Measurements from ENCODE around the gene GRB14.

DNA sequence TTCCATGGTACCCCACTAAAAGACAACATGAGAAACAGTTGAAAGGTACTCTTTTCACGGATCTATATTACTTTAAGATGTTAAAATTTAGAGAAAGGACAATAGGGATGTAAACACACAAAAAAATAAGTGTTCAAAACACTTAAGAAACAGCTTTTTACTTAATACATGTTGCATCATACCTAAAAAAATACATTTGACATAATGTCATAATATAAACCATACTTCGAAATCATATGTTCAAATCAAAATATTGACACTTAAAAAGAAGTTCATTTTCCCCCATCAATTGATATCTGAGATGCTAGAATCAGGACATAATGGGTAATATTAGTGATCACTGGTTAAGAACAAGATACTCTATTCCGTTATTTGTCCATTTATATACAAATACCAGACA, 124.9 kb downstream of the GRB14 start:
- TF ChIP-seq ZNF219 (CRISPR knock-in tag; IDR thresholded peaks at IDR 0.05; ENCODE audit: borderline replicate concordance) (no peak), USF2 (CRISPR knock-in tag; IDR thresholded peaks at IDR 0.05) (no peak), MXD4 (CRISPR knock-in tag; IDR thresholded peaks at IDR 0.05; ENCODE audit: borderline replicate concordance) (no peak)
- TF ChIP-seq, protein P1, sequence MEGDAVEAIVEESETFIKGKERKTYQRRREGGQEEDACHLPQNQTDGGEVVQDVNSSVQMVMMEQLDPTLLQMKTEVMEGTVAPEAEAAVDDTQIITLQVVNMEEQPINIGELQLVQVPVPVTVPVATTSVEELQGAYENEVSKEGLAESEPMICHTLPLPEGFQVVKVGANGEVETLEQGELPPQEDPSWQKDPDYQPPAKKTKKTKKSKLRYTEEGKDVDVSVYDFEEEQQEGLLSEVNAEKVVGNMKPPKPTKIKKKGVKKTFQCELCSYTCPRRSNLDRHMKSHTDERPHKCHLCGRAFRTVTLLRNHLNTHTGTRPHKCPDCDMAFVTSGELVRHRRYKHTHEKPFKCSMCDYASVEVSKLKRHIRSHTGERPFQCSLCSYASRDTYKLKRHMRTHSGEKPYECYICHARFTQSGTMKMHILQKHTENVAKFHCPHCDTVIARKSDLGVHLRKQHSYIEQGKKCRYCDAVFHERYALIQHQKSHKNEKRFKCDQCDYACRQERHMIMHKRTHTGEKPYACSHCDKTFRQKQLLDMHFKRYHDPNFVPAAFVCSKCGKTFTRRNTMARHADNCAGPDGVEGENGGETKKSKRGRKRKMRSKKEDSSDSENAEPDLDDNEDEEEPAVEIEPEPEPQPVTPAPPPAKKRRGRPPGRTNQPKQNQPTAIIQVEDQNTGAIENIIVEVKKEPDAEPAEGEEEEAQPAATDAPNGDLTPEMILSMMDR (IDR thresholded peaks at IDR 0.05): no peak
